ENCODE data around the gene GPR75.

- TF ChIP-seq POLR2A (IDR thresholded peaks at IDR 0.05; ENCODE audit: low read depth, low read length) (no peak), POLR2AphosphoS5 (IDR thresholded peaks at IDR 0.05; ENCODE audit: low read depth, low read length) (no peak)
These were observed 21.6 kb upstream of the GPR75 start for GRCh38 chr2:53881360-53881759.

Data from GM12891 (cell line).